ENCODE data around the gene FBXO2.

FBXO2 gene

GRCh38 chr1:11602424-11602823, 51.8 kb downstream of the FBXO2 start:
- DNase-seq: no peak
- H3K9ac ChIP-seq (ENCODE audit: low read depth, low read length): no peak overlapping the region
- H2AFZ ChIP-seq (ENCODE audit: low read depth, low read length): no peak overlapping the region
- H3K4me1 ChIP-seq (ENCODE audit: insufficient read depth, low read length): no peaks in the 10 kb centered on the region
- no peaks in the 10 kb centered on the region; the same call in 1 of the 2 replicates for H4K20me1 ChIP-seq (ENCODE audit: insufficient read depth, low read length)
- H3K79me2 ChIP-seq (ENCODE audit: insufficient read depth, low read length): no peaks in the 10 kb centered on the region
- no peak overlapping the region for H3K27ac ChIP-seq (ENCODE audit: low read length)
- no peaks in the 10 kb centered on the region for H3K9me3 ChIP-seq (ENCODE audit: insufficient read depth, low read length, severe bottlenecking)
- H3K4me2 ChIP-seq (ENCODE audit: insufficient read depth, low read length): no peak overlapping the region
- ATAC-seq (ENCODE audit: insufficient read depth, low read depth): no peak
- H3K27me3 ChIP-seq (ENCODE audit: insufficient read depth, low read length, poor library complexity): peaks cover 14% of the 10 kb centered on the region
- TF ChIP-seq EZH2 (IDR thresholded peaks at IDR 0.05; ENCODE audit: borderline replicate concordance, low read depth, low read length, severe bottlenecking) (no peak), CTCF (IDR thresholded peaks at IDR 0.05; ENCODE audit: borderline replicate concordance, extremely low read depth, low read length, poor library complexity, severe bottlenecking) (no peak)
- H3K36me3 ChIP-seq (ENCODE audit: insufficient read depth, low read length): no peaks in the 10 kb centered on the region
- no peak overlapping the region for H3K4me3 ChIP-seq (ENCODE audit: low read depth in 1 of 2, low read length in 2 of 2)

- Histone ChIP-seq H3K4me1 (ENCODE audit: insufficient read depth, low read length) (no peaks in the 10 kb centered on the region), H3K27ac (ENCODE audit: low read length) (no peak overlapping the region), H3K4me2 (ENCODE audit: insufficient read depth, low read length) (no peak overlapping the region), H3K9ac (ENCODE audit: low read depth, low read length) (no peak overlapping the region), H3K4me3 (ENCODE audit: low read depth in 1 of 2, low read length in 2 of 2) (no peak overlapping the region), H3K9me3 (ENCODE audit: insufficient read depth, low read length, severe bottlenecking) (no peaks in the 10 kb centered on the region), H4K20me1 (ENCODE audit: insufficient read depth, low read length) (no peaks in the 10 kb centered on the region; the same call in 1 of the 2 replicates), H3K27me3 (ENCODE audit: insufficient read depth, low read length, poor library complexity) (peaks cover 14% of the 10 kb centered on the region), H3K79me2 (ENCODE audit: insufficient read depth, low read length) (no peaks in the 10 kb centered on the region), H3K36me3 (ENCODE audit: insufficient read depth, low read length) (no peaks in the 10 kb centered on the region), H2AFZ (ENCODE audit: low read depth, low read length) (no peak overlapping the region)
- ATAC-seq (ENCODE audit: insufficient read depth, low read depth) (no peak), DNase-seq (no peak)
- TF ChIP-seq EZH2 (IDR thresholded peaks at IDR 0.05; ENCODE audit: borderline replicate concordance, low read depth, low read length, severe bottlenecking) (no peak), CTCF (IDR thresholded peaks at IDR 0.05; ENCODE audit: borderline replicate concordance, extremely low read depth, low read length, poor library complexity, severe bottlenecking) (no peak)
These were observed 53.4 kb downstream of the FBXO2 start for GRCh38 chr1:11600836-11601235.

GRCh38 chr1:11599891-11600576, 54.2 kb downstream of the FBXO2 start:
- ATAC-seq (ENCODE audit: insufficient read depth, low read depth) (no peak), DNase-seq (no peak)
- Histone ChIP-seq H3K9me3 (ENCODE audit: insufficient read depth, low read length, severe bottlenecking) (no peaks in the 10 kb centered on the region), H3K4me1 (ENCODE audit: insufficient read depth, low read length) (no peaks in the 10 kb centered on the region), H3K9ac (ENCODE audit: low read depth, low read length) (no peak overlapping the region), H3K79me2 (ENCODE audit: insufficient read depth, low read length) (no peaks in the 10 kb centered on the region), H3K4me3 (ENCODE audit: low read depth in 1 of 2, low read length in 2 of 2) (no peak overlapping the region), H3K27me3 (ENCODE audit: insufficient read depth, low read length, poor library complexity) (peaks cover 14% of the 10 kb centered on the region), H4K20me1 (ENCODE audit: insufficient read depth, low read length) (no peaks in the 10 kb centered on the region; the same call in 1 of the 2 replicates), H3K4me2 (ENCODE audit: insufficient read depth, low read length) (no peak overlapping the region), H2AFZ (ENCODE audit: low read depth, low read length) (no peak overlapping the region), H3K36me3 (ENCODE audit: insufficient read depth, low read length) (no peaks in the 10 kb centered on the region), H3K27ac (ENCODE audit: low read length) (no peak overlapping the region)
- TF ChIP-seq EZH2 (IDR thresholded peaks at IDR 0.05; ENCODE audit: borderline replicate concordance, low read depth, low read length, severe bottlenecking) (no peak), CTCF (IDR thresholded peaks at IDR 0.05; ENCODE audit: borderline replicate concordance, extremely low read depth, low read length, poor library complexity, severe bottlenecking) (no peak)
